Esophagus squamous epithelium (tissue), 5 donors: Measurements from ENCODE around the gene MCM3AP. TPM values are rescaled to one million over a fixed set of nuclear protein-coding genes. Genes with fewer than 3 reads are reported as not detected.
"Not testable (repeated sequence)": the region's sequence is repeated elsewhere in the genome, so short reads cannot be mapped to it uniquely, and the experiment has no call there.

ENCODE experiments used
- DNase-seq: peaks from one replicate; lab custom pipeline; 2025; lab: John Stamatoyannopoulos, UW
- H3K27ac ChIP-seq, 4 donors: fragments of 200-600 bp; sonication (generic); one replicate each; pipeline ENCODE4 v1.5.1; 2016 to 2019; ENCODE audit warnings: mild to moderate bottlenecking in 1 of 4
- H3K27me3 ChIP-seq, 4 donors: fragments of 200-600 bp; sonication (generic); 1 replicate in 3 of 4; 2 replicates in 1 of 4; pipeline versions ENCODE4 v1.5.1 to v1.6.0; 2017 to 2021; ENCODE audit warnings: antibody characterized with exemption in 1 of 4
- H3K36me3 ChIP-seq, 3 donors: fragments of 200-600 bp; sonication (generic); one replicate each; pipeline ENCODE4 v1.5.1; 2016 to 2019
- H3K4me1 ChIP-seq, 3 donors: fragments of 200-600 bp; sonication (generic); one replicate each; pipeline ENCODE4 v1.5.1; 2017 to 2019
- H3K4me3 ChIP-seq, 4 donors: fragments of 200-600 bp; sonication (generic); 1 replicate in 3 of 4; 2 replicates in 1 of 4; pipeline ENCODE4 v1.5.1; 2016 to 2019; ENCODE audit warnings: mild to moderate bottlenecking in 2 of 4, moderate library complexity in 1 of 4
- H3K9me3 ChIP-seq, 3 donors: fragments of 200-600 bp; sonication (generic); one replicate each; pipeline ENCODE4 v1.5.1; 2016 to 2019
- CTCF ChIP-seq, 6 experiments: fragments of 450-650 bp in 4 of 6; fragments of 200-600 bp in 2 of 6; sonication (generic) in 2 of 6; IDR thresholded peaks; one replicate each; pipeline ENCODE4 v1.5.1; 2016 to 2019; ENCODE audit warnings: antibody characterized with exemption in 6 of 6, mild to moderate bottlenecking in 4 of 6, moderate library complexity in 4 of 6
- POLR2A ChIP-seq, 4 donors: fragments of 450-650 bp; IDR thresholded peaks; one replicate each; pipeline ENCODE4 v1.6.1; 2017; ENCODE audit warnings: antibody characterized with exemption in 4 of 4, mild to moderate bottlenecking in 4 of 4, moderate library complexity in 3 of 4
- WGBS, 2 donors: methylation state at CpG; one replicate each; pipeline ENCODE4 v1.1.5; 2018; 5-methylcytosine and 5-hydroxymethylcytosine counted together
- intact Hi-C: fragments of 100-400 bp; cut with DNase I; formaldehyde crosslinking; loops from one replicate; pipeline ENCODE4 v1.15.0; 2022
- total RNA-seq, 4 donors: library from RNA; depleted of rRNA; stranded (reverse); fragments of >200 nt; gene quantifications; one replicate each; pipeline ENCODE4 v1.1.0, GENCODE V29; 2016
- donor health status: DM: yes; HTN: yes; CAD: no.

Gene MCM3AP
- total RNA-seq, 4 donors from 2014 or later: 31.3 to 72.7 (median 63.2) TPM

- TF ChIP-seq CTCF (IDR thresholded peaks at IDR 0.05) (no peak), POLR2A (IDR thresholded peaks at IDR 0.05) (no peak)
- no peak for DNase-seq
- H3K36me3 ChIP-seq: peaks cover 0 to 7% (median 0%) of the 10 kb centered on the region in 3 donors
These were observed 32.5 kb upstream of the MCM3AP start for GRCh38 chr21:46317710-46318463.

GRCh38 chr21:46316708-46317324, 31.4 kb upstream of the MCM3AP start:
- Histone ChIP-seq H3K4me1 (peaks cover 0 to 22% (median 0%) of the 10 kb centered on the region in 3 donors), H3K4me3 (no peak overlapping the region), H3K27ac (no peak overlapping the region), H3K9me3 (no peaks in the 10 kb centered on the region), H3K27me3 (no peaks in the 10 kb centered on the region), H3K36me3 (peaks cover 0 to 7% (median 0%) of the 10 kb centered on the region in 3 donors)
- WGBS, 2 donors: 96 to 98% methylated on average over 5 of the region's 14 CpGs
- intact Hi-C loops: no loop called here
- no peak for DNase-seq
- TF ChIP-seq POLR2A (IDR thresholded peaks at IDR 0.05): no peak
- TF ChIP-seq CTCF (IDR thresholded peaks at IDR 0.05): no peak

More at GRCh38 chr21:46317710-46318463, 32.5 kb upstream of the MCM3AP start:
- Histone ChIP-seq H3K27ac (no peak overlapping the region), H3K4me1 (peaks cover 9 to 32% (median 10%) of the 10 kb centered on the region in 3 donors), H3K4me3 (no peak overlapping the region), H3K9me3 (no peaks in the 10 kb centered on the region), H3K27me3 (no peaks in the 10 kb centered on the region)
- 58 to 61% methylated on average over 3 to 8 of the region's 20 CpGs for WGBS, 2 donors
- intact Hi-C loops: no loop called here

DNA sequence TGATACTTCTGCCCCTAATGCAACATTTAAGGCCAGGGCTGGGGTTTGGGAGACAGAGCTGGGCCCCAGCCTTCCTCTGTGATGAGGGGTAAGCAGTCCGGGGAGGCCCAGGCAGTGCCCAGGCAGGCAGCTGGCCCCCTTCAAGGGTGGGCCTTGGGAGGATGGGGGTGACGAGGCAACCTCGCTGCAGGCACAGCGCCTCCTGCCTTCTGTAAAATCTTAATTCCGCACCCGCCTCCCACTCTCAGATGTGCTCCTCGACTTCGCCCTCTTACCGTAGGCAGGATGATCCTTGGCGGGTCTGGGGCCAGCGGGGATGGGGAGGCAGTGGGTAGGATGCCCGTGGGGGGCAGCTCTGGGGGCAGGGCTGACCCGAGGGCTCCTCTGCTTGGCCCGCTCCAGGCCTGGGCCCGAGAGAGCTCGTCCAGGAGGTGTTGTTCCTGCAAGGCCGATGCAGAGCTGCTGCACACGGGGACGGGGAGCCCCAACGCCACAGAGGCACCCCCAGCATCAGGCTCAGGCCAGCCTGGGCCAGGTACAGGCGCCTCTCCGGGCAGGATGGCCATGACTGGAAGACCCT, 29.1 kb upstream of the MCM3AP start:
- H3K4me3 ChIP-seq: no peak overlapping the region
- WGBS, 2 donors: 89 to 97% methylated on average over 5 to 7 of the region's 22 CpGs
- peaks cover 0 to 7% (median 0%) of the 10 kb centered on the region in 3 donors for H3K4me1 ChIP-seq
- DNase-seq: no peak
- H3K9me3 ChIP-seq: no peaks in the 10 kb centered on the region
- peaks cover 0 to 7% (median 0%) of the 10 kb centered on the region in 3 donors for H3K36me3 ChIP-seq
- H3K27ac ChIP-seq: no peak overlapping the region
- H3K27me3 ChIP-seq: no peaks in the 10 kb centered on the region
- intact Hi-C loops: no loop called here
- TF ChIP-seq CTCF (IDR thresholded peaks at IDR 0.05) (no peak), POLR2A (IDR thresholded peaks at IDR 0.05) (no peak)

DNA sequence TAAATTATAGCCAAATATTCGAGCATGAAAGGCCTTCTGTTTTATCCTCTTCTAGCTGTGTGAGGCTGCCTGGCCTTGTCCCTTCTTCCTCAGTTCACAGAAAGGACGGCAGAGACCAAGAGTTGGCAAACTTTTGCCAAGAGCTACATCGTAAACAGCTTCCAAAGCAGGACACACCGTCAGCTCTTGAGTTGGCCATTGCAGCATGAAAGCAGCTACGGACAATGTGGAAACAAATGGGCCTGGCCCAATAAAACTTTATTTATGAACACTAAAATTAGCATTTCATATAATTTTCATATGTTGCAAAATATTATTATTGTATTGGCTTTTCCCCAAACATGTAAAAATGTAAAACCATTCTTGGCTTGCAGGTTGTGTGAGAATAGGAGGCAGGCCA, 27.5 kb upstream of the MCM3AP start:
- no peak overlapping the region for H3K27ac ChIP-seq
- H3K27me3 ChIP-seq: no peaks in the 10 kb centered on the region
- intact Hi-C loops: no loop called here
- no peak for TF ChIP-seq CTCF (IDR thresholded peaks at IDR 0.05)
- no peak for TF ChIP-seq POLR2A (IDR thresholded peaks at IDR 0.05)
- no peak overlapping the region for H3K4me3 ChIP-seq
- 90 to 93% methylated on average over 5 of the region's 5 CpGs for whole genome bisulfite sequencing, 2 donors
- peaks cover 0 to 19% (median 0%) of the 10 kb centered on the region in 3 donors for H3K36me3 ChIP-seq
- H3K9me3 ChIP-seq: no peaks in the 10 kb centered on the region
- DNase-seq: no peak
- peaks cover 0 to 2% (median 0%) of the 10 kb centered on the region in 3 donors for H3K4me1 ChIP-seq

DNA sequence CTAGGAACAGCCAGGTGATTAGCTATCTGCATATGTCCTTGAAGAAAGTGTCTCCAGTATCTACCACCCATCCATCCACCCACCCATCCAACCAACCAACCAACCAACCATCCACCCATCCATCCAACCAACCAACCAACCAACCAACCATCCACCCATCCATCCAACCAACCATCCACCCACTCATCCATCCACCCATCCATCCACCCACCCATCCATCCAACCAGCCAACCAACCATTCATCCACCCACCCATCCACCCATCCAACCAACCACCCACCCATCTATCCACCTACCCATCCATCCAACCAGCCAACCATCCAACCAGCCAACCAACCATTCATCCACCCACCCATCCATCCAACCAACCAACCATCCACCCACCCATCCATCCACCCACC, 26.2 kb upstream of the MCM3AP start:
- H3K27ac ChIP-seq: no peak overlapping the region
- H3K4me1 ChIP-seq: no peaks in the 10 kb centered on the region
- TF ChIP-seq POLR2A (IDR thresholded peaks at IDR 0.05): no peak
- H3K27me3 ChIP-seq: no peaks in the 10 kb centered on the region
- intact Hi-C loops: no loop called here
- H3K9me3 ChIP-seq: no peaks in the 10 kb centered on the region
- H3K36me3 ChIP-seq: peaks cover 0 to 29% (median 0%) of the 10 kb centered on the region in 3 donors
- no peak for DNase-seq
- H3K4me3 ChIP-seq: no peak overlapping the region

DNA sequence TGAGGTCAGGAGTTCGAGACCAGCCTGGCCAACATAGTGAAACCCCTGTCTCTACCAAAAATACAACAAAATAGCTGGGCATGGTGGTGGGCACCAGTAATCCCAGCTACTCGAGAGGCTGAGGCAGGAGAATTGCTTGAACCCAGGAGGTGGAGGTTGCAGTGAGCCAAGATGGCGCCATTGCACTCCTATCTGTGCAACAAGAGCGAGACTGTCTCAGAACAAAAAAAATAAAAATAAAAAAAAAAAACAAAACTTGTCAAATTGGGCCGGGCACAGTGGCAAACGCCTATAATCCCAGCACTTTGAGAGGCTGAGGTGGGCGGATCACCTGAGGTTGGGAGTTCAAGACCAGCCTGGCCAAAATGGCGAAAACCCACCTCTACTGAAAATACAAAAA, 24.8 kb upstream of the MCM3AP start:
- H3K36me3 ChIP-seq: peaks cover 0 to 31% (median 0%) of the 10 kb centered on the region in 3 donors
- 92 to 95% methylated on average over 8 of the region's 8 CpGs for WGBS, 2 donors
- H3K9me3 ChIP-seq, H3K4me3 ChIP-seq, H3K4me1 ChIP-seq, intact Hi-C loops, H3K27me3 ChIP-seq, DNase-seq, H3K27ac ChIP-seq: not testable (repeated sequence)
